HEK293 (cell line): Measurements from ENCODE around the gene DOCK4.

Source experiments
- CTCF ChIA-PET: fragments of 350-600 bp; formaldehyde crosslinking; extraction: SDS; loops from one replicate; lab custom pipeline; 2021; ENCODE audit warnings: antibody characterized with exemption; lab: Yijun Ruan, JAX
- POLR2A ChIA-PET: fragments of 300-600 bp; formaldehyde crosslinking; extraction: SDS; loops from one replicate; lab custom pipeline; 2020; ENCODE audit warnings: antibody characterized with exemption, inconsistent platforms; lab: Yijun Ruan, JAX
- H3K27ac ChIP-seq: fragments of 200-500 bp; sonication (Bioruptor generic); 2 replicates; pipeline ENCODE4 v1.5.1; 2014; ENCODE audit warnings: low read depth, low read length, control low read depth, inconsistent platforms; ENCODE audit errors: extremely low read depth
- H3K36me3 ChIP-seq, 2 experiments: fragments of 200-500 bp in 1 of 2; sonication (Bioruptor generic) in 1 of 2; 1 replicate in 1 of 2; 2 replicates in 1 of 2; pipeline ENCODE4 v1.5.1; 2014 to 2017; ENCODE audit warnings: inconsistent platforms in 2 of 2, low read length in 2 of 2; ENCODE audit not compliant: control insufficient read depth in 2 of 2, insufficient read depth in 1 of 2
- H3K4me1 ChIP-seq: fragments of 200-500 bp; sonication (Bioruptor generic); 2 replicates; pipeline ENCODE4 v1.5.1; 2014; ENCODE audit warnings: mild to moderate bottlenecking, low read length, inconsistent platforms; ENCODE audit not compliant: control insufficient read depth, insufficient read depth
- H3K4me3 ChIP-seq: 2 replicates; pipeline ENCODE4 v1.5.1; 2011; ENCODE audit warnings: low read depth, mild to moderate bottlenecking, control low read depth, low read length, moderate library complexity
- H3K9me3 ChIP-seq: fragments of 200-500 bp; sonication (Bioruptor generic); 2 replicates; pipeline ENCODE4 v1.5.1; 2014; ENCODE audit warnings: low read depth, low read length, inconsistent platforms; ENCODE audit not compliant: control insufficient read depth, insufficient read depth
- OVOL3 ChIP-seq: fragments of 450-650 bp; formaldehyde crosslinking; IDR thresholded peaks from 2 replicates; pipeline ENCODE4 v1.5.1; 2016; ENCODE audit warnings: missing biosample characterization, missing genetic modification characterization
- RBAK ChIP-seq: fragments of 450-650 bp; formaldehyde crosslinking; IDR thresholded peaks from 2 replicates; pipeline ENCODE4 v1.5.1; 2016; ENCODE audit warnings: missing biosample characterization, missing genetic modification characterization
- ZFHX2 ChIP-seq: fragments of 450-650 bp; formaldehyde crosslinking; conservative IDR thresholded peaks from 2 replicates; pipeline ENCODE4 v1.5.1; 2016; ENCODE audit warnings: missing biosample characterization, missing genetic modification characterization
- ZNF211 ChIP-seq: fragments of 450-650 bp; formaldehyde crosslinking; IDR thresholded peaks from 2 replicates; pipeline ENCODE4 v1.5.1; 2016; ENCODE audit warnings: low read depth, missing biosample characterization, missing genetic modification characterization
- ZNF239 ChIP-seq: fragments of 450-650 bp; formaldehyde crosslinking; IDR thresholded peaks from 2 replicates; pipeline ENCODE4 v1.5.1; 2016; ENCODE audit warnings: missing biosample characterization, missing genetic modification characterization
- ZNF302 ChIP-seq: fragments of 450-650 bp; formaldehyde crosslinking; IDR thresholded peaks from 2 replicates; pipeline ENCODE4 v1.5.1; 2016; ENCODE audit warnings: missing biosample characterization, missing genetic modification characterization, low read depth
- ZNF324 ChIP-seq: fragments of 450-650 bp; formaldehyde crosslinking; IDR thresholded peaks from 2 replicates; pipeline ENCODE4 v1.5.1; 2016; ENCODE audit warnings: missing biosample characterization, missing genetic modification characterization
- ZNF354C ChIP-seq: fragments of 450-650 bp; formaldehyde crosslinking; IDR thresholded peaks from 2 replicates; pipeline ENCODE4 v1.5.1; 2016; ENCODE audit warnings: missing biosample characterization, missing genetic modification characterization, low read depth, borderline replicate concordance
- ZNF391 ChIP-seq: fragments of 450-650 bp; formaldehyde crosslinking; IDR thresholded peaks from 2 replicates; pipeline ENCODE4 v1.5.1; 2016; ENCODE audit warnings: low read depth, missing biosample characterization, missing genetic modification characterization, borderline replicate concordance
- ZNF404 ChIP-seq: fragments of 450-650 bp; formaldehyde crosslinking; IDR thresholded peaks from 2 replicates; pipeline ENCODE4 v1.5.1; 2017; ENCODE audit warnings: missing biosample characterization, missing genetic modification characterization
- ZNF501 ChIP-seq: fragments of 450-650 bp; formaldehyde crosslinking; IDR thresholded peaks from 2 replicates; pipeline ENCODE4 v1.5.1; 2016; ENCODE audit warnings: missing biosample characterization, missing genetic modification characterization
- ZNF510 ChIP-seq: fragments of 450-650 bp; formaldehyde crosslinking; IDR thresholded peaks from 2 replicates; pipeline ENCODE4 v1.5.1; 2018; ENCODE audit warnings: mild to moderate bottlenecking, missing genetic modification characterization, missing biosample characterization; ENCODE audit not compliant: insufficient replicate concordance
- ZNF561 ChIP-seq: fragments of 450-650 bp; IDR thresholded peaks from 2 replicates; pipeline ENCODE4 v1.5.1; 2018; ENCODE audit warnings: missing biosample characterization, missing genetic modification characterization, borderline replicate concordance
- ZNF571 ChIP-seq: fragments of 450-650 bp; formaldehyde crosslinking; IDR thresholded peaks from 2 replicates; pipeline ENCODE4 v1.5.0; 2017; ENCODE audit warnings: missing biosample characterization, missing genetic modification characterization
- ZNF600 ChIP-seq: fragments of 450-650 bp; formaldehyde crosslinking; IDR thresholded peaks from 2 replicates; pipeline ENCODE4 v1.5.1; 2016; ENCODE audit warnings: missing biosample characterization, missing genetic modification characterization
- ZNF623 ChIP-seq: fragments of 450-650 bp; formaldehyde crosslinking; IDR thresholded peaks from 2 replicates; pipeline ENCODE4 v1.5.1; 2016; ENCODE audit warnings: missing biosample characterization, missing genetic modification characterization
- ZNF654 ChIP-seq: fragments of 450-650 bp; formaldehyde crosslinking; IDR thresholded peaks from 2 replicates; pipeline ENCODE4 v1.5.1; 2016; ENCODE audit warnings: low read depth, missing biosample characterization, missing genetic modification characterization
- ZNF785 ChIP-seq: fragments of 450-650 bp; formaldehyde crosslinking; IDR thresholded peaks from 2 replicates; pipeline ENCODE4 v1.5.1; 2016; ENCODE audit warnings: missing biosample characterization, missing genetic modification characterization
- TF ChIP-seq, protein P1 (sequence below): fragments of 450-650 bp; formaldehyde crosslinking; IDR thresholded peaks from 2 replicates; pipeline ENCODE4; 2016; ENCODE audit warnings: missing biosample characterization, missing genetic modification characterization
- TF ChIP-seq, protein P2 (sequence below): fragments of 450-650 bp; formaldehyde crosslinking; IDR thresholded peaks from 2 replicates; pipeline ENCODE4 v1.5.0; 2017; ENCODE audit warnings: missing biosample characterization, missing genetic modification characterization, borderline replicate concordance
- TF ChIP-seq, protein P3 (sequence below): fragments of 450-650 bp; formaldehyde crosslinking; IDR thresholded peaks from 2 replicates; pipeline ENCODE4 v1.5.1; 2016; ENCODE audit warnings: missing biosample characterization, missing genetic modification characterization
- TF ChIP-seq, protein P4 (sequence below): fragments of 450-650 bp; formaldehyde crosslinking; optimal IDR thresholded peaks from 2 replicates; pipeline ENCODE3; 2016; ENCODE audit warnings: missing biosample characterization, mild to moderate bottlenecking, missing genetic modification characterization
- TF ChIP-seq, protein P5 (sequence below): fragments of 450-650 bp; formaldehyde crosslinking; IDR thresholded peaks from 2 replicates; pipeline ENCODE4 v1.5.1; 2016; ENCODE audit warnings: missing biosample characterization, missing genetic modification characterization, borderline replicate concordance

The DOCK4 gene

DNA sequence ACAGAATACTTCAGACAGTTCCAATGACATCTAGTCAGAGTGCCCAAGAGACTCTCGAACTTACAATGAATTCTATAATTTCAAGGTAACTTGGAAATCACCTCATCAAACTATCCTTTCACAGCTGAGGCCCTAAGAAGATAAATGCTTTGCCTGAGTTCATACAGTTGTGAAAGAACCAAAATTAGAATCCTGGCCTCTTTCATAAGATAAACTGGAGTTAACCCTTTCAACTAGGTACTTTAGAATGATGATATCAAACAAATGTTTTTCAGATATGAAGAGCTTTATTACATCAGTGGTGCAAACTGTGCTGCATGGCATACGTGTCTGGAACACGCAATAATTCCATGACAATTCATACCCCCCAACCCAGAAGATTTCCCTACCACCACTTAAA, 17.9 kb downstream of the DOCK4 start:
- Histone ChIP-seq H3K27ac (no peak overlapping the region), H3K36me3 (no peaks in the 10 kb centered on the region), H3K9me3 (no peaks in the 10 kb centered on the region), H3K4me3 (no peak overlapping the region), H3K4me1 (peaks cover 3% of the 10 kb centered on the region; the same call in 1 of the 2 replicates)
- ChIA-PET CTCF (interaction anchor here (0.7 kb wide), 1 partner anchor 425 kb away, joined by 3 read pairs; no protein-coding TSS in a partner anchor), POLR2A (no interaction called here)
- TF ChIP-seq ZNF391 (tag by site-specific recombination) (no peak), ZFHX2 (tag by site-specific recombination) (no peak), RBAK (no peak), ZNF561 (no peak), ZNF404 (tag by site-specific recombination) (no peak), ZNF785 (no peak), ZNF324 (tag by site-specific recombination) (no peak), ZNF600 (tag by site-specific recombination) (no peak), ZNF501 (tag by site-specific recombination) (no peak), ZNF239 (tag by site-specific recombination) (no peak), ZNF302 (tag by site-specific recombination) (no peak)
- TF ChIP-seq, protein P1, sequence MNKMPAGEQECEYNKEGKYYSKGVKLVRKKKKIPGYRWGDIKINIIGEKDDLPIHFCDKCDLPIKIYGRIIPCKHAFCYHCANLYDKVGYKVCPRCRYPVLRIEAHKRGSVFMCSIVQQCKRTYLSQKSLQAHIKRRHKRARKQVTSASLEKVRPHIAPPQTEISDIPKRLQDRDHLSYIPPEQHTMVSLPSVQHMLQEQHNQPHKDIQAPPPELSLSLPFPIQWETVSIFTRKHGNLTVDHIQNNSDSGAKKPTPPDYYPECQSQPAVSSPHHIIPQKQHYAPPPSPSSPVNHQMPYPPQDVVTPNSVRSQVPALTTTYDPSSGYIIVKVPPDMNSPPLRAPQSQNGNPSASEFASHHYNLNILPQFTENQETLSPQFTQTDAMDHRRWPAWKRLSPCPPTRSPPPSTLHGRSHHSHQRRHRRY, result no peak
- TF ChIP-seq, protein P2, sequence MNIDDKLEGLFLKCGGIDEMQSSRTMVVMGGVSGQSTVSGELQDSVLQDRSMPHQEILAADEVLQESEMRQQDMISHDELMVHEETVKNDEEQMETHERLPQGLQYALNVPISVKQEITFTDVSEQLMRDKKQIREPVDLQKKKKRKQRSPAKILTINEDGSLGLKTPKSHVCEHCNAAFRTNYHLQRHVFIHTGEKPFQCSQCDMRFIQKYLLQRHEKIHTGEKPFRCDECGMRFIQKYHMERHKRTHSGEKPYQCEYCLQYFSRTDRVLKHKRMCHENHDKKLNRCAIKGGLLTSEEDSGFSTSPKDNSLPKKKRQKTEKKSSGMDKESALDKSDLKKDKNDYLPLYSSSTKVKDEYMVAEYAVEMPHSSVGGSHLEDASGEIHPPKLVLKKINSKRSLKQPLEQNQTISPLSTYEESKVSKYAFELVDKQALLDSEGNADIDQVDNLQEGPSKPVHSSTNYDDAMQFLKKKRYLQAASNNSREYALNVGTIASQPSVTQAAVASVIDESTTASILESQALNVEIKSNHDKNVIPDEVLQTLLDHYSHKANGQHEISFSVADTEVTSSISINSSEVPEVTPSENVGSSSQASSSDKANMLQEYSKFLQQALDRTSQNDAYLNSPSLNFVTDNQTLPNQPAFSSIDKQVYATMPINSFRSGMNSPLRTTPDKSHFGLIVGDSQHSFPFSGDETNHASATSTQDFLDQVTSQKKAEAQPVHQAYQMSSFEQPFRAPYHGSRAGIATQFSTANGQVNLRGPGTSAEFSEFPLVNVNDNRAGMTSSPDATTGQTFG, result no peak
- TF ChIP-seq, protein P3, sequence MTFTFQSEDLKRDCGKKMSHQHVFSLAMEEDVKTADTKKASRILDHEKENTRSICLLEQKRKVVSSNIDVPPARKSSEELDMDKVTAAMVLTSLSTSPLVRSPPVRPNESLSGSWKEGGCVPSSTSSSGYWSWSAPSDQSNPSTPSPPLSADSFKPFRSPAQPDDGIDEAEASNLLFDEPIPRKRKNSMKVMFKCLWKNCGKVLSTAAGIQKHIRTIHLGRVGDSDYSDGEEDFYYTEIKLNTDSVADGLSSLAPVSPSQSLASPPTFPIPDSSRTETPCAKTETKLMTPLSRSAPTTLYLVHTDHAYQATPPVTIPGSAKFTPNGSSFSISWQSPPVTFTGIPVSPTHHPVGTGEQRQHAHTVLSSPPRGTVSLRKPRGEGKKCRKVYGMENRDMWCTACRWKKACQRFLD, result no peak
- TF ChIP-seq, protein P4, sequence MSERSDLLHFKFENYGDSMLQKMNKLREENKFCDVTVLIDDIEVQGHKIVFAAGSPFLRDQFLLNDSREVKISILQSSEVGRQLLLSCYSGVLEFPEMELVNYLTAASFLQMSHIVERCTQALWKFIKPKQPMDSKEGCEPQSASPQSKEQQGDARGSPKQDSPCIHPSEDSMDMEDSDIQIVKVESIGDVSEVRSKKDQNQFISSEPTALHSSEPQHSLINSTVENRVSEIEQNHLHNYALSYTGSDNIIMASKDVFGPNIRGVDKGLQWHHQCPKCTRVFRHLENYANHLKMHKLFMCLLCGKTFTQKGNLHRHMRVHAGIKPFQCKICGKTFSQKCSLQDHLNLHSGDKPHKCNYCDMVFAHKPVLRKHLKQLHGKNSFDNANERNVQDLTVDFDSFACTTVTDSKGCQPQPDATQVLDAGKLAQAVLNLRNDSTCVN, result no peak

DNA sequence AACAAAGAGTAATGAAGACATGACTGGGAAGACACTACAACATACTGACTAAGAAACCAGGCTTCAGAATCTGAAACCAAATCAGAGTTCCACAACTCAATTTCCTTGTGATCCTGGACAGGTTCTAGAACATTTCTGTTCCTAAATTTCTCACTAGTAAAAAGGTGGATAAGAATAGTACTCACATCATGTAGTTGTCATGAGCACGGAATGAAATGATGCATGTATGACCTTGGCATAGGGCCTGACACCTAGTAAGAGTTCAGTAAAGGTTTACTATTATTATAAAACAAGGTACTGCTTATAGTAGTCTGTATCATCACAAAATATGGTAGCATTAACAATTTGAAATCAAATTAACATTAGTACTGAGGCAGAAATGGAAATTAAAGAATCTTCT, 19.9 kb downstream of the DOCK4 start:
- Histone ChIP-seq H3K27ac (no peak overlapping the region), H3K9me3 (no peaks in the 10 kb centered on the region), H3K36me3 (no peaks in the 10 kb centered on the region), H3K4me3 (no peak overlapping the region), H3K4me1 (peaks cover 7% of the 10 kb centered on the region)
- ChIA-PET POLR2A (no interaction called here), CTCF (interaction anchor here (0.6 kb wide), 1 partner anchor 434 kb away, joined by 3 read pairs; no protein-coding TSS in a partner anchor)
- TF ChIP-seq ZNF302 (tag by site-specific recombination), result no peak
- TF ChIP-seq ZNF239 (tag by site-specific recombination), result no peak
- TF ChIP-seq, protein P5, sequence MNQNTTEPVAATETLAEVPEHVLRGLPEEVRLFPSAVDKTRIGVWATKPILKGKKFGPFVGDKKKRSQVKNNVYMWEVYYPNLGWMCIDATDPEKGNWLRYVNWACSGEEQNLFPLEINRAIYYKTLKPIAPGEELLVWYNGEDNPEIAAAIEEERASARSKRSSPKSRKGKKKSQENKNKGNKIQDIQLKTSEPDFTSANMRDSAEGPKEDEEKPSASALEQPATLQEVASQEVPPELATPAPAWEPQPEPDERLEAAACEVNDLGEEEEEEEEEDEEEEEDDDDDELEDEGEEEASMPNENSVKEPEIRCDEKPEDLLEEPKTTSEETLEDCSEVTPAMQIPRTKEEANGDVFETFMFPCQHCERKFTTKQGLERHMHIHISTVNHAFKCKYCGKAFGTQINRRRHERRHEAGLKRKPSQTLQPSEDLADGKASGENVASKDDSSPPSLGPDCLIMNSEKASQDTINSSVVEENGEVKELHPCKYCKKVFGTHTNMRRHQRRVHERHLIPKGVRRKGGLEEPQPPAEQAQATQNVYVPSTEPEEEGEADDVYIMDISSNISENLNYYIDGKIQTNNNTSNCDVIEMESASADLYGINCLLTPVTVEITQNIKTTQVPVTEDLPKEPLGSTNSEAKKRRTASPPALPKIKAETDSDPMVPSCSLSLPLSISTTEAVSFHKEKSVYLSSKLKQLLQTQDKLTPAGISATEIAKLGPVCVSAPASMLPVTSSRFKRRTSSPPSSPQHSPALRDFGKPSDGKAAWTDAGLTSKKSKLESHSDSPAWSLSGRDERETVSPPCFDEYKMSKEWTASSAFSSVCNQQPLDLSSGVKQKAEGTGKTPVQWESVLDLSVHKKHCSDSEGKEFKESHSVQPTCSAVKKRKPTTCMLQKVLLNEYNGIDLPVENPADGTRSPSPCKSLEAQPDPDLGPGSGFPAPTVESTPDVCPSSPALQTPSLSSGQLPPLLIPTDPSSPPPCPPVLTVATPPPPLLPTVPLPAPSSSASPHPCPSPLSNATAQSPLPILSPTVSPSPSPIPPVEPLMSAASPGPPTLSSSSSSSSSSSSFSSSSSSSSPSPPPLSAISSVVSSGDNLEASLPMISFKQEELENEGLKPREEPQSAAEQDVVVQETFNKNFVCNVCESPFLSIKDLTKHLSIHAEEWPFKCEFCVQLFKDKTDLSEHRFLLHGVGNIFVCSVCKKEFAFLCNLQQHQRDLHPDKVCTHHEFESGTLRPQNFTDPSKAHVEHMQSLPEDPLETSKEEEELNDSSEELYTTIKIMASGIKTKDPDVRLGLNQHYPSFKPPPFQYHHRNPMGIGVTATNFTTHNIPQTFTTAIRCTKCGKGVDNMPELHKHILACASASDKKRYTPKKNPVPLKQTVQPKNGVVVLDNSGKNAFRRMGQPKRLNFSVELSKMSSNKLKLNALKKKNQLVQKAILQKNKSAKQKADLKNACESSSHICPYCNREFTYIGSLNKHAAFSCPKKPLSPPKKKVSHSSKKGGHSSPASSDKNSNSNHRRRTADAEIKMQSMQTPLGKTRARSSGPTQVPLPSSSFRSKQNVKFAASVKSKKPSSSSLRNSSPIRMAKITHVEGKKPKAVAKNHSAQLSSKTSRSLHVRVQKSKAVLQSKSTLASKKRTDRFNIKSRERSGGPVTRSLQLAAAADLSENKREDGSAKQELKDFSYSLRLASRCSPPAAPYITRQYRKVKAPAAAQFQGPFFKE (tag by site-specific recombination), result no peak
- TF ChIP-seq ZNF510 (tag by site-specific recombination), result no peak
- TF ChIP-seq ZFHX2 (tag by site-specific recombination), result no peak
- no peak for TF ChIP-seq ZNF571 (tag by site-specific recombination)
- no peak for TF ChIP-seq ZNF654 (tag by site-specific recombination)
- TF ChIP-seq OVOL3, result no peak
- no peak for TF ChIP-seq ZNF623 (tag by site-specific recombination)
- no peak for TF ChIP-seq ZNF211 (tag by site-specific recombination)
- TF ChIP-seq ZNF354C (tag by site-specific recombination), result no peak
